ENCODE results near the gene BAZ2A.

BAZ2A gene

DNA sequence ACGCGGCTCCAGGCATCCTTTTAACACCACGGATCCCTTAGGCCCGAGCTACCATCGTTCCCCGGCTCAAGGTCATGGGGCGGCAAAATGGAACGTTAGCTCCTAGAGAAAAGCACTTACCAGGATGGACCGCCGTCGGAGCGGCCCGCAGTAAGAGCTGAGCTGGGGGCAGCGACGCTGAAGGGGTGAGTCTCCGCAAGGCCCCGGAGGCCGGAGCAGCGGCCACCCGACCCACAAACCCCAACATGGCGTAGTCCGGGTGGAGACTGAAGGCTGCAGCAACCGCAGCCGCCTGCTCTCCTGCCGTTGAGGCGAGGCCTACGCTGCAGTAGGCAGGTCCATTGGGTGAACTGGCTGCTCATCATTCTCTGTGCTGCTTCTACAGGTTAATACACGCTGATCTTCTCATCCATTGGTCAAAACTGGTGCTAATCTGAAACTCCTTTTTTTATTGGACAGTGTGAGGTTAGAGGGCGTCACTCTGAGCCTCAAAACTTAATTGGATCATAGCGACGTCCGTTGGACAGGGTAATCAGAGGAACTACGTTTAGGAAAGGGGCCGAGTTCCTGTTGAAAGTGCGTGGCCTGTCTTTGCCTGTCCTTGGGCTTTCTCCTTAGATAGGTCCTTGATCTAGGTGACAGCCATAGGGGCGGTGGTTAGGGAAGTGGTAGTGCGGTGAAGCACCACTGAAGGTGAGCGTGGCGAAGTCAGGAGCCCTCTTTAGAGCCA is 15.8 kb upstream of the BAZ2A start, which contains the start of gene ATP5F1B:
ATP5F1B (minus strand) TSS at position 268 of the 730 bp plus-strand sequence; CDS start at position 247, 21 bp downstream.
- DNase-seq (ENCODE audit: low spot score) = peak; percentile 99
- TF ChIP-seq, protein P1, sequence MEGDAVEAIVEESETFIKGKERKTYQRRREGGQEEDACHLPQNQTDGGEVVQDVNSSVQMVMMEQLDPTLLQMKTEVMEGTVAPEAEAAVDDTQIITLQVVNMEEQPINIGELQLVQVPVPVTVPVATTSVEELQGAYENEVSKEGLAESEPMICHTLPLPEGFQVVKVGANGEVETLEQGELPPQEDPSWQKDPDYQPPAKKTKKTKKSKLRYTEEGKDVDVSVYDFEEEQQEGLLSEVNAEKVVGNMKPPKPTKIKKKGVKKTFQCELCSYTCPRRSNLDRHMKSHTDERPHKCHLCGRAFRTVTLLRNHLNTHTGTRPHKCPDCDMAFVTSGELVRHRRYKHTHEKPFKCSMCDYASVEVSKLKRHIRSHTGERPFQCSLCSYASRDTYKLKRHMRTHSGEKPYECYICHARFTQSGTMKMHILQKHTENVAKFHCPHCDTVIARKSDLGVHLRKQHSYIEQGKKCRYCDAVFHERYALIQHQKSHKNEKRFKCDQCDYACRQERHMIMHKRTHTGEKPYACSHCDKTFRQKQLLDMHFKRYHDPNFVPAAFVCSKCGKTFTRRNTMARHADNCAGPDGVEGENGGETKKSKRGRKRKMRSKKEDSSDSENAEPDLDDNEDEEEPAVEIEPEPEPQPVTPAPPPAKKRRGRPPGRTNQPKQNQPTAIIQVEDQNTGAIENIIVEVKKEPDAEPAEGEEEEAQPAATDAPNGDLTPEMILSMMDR (conservative IDR thresholded peaks at IDR 0.05; ENCODE audit: low read depth) = no peak
- CTCF ChIA-PET = interaction anchor here (0.7 to 1.7 kb wide), 2 partner anchors 10 kb away, joined by 4 to 11 read pairs; no protein-coding TSS in a partner anchor
- peak within 1 kb of the TSS; percentile 88 for H3K27ac ChIP-seq
- POLR2A ChIA-PET (ENCODE audit: low non-redundant PET) = interaction anchor here (0.6 to 0.9 kb wide), 2 partner anchors 9 to 13 kb away, joined by 3 to 8 read pairs; no protein-coding TSS in a partner anchor

DNA sequence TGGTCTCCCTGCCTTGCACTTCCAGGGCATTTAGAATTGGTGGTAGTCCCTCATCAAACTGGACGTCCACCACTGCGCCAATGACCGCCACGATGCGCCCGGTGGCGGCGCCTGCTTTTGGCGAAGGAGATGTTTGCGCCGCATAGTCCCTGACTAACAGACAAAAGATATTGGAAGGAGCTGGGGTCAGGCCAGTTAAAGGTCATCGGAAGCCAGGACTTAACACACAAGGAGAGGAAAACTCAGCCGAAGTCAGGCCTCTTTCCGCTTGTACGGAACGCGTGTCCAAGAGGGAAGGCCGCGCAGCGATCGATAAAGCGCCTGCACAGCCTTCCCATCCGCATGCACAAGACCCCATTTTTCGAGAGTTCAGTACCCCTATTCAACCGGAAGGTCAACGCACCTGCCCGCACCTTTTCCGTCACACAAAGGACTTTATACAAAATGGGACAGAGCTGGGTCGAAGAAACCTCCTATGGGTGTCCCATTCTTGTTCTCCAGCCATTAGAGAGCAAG is 15.1 kb upstream of the BAZ2A start:
- ChIA-PET POLR2A (ENCODE audit: low non-redundant PET) (interaction anchor here (0.6 to 0.9 kb wide), 2 partner anchors 8 to 14 kb away, joined by 3 to 8 read pairs; no protein-coding TSS in a partner anchor), CTCF (interaction anchor here (0.7 kb wide), 1 partner anchor 9 kb away, joined by 4 read pairs; no protein-coding TSS in a partner anchor)

DNA sequence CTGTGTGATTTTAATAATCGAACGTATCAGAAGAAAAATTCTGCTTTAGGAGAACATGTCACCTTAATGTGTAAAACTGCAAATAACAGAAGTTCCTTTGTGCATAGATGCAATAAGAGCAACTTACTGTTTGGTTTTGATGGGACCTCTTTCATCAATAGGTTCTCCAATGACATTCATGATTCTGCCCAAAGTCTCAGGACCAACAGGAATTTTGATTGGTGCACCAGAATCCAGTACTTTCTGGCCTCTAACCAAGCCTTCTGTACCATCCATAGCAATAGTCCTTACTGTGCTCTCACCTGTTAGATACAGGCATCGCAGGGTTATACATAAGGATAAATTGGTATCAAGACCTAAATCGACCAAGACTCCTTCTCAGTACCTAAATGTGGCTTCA is 14.5 kb upstream of the BAZ2A start:
- peak overlapping the region; percentile 88 for H3K27ac ChIP-seq
- ChIA-PET POLR2A (ENCODE audit: low non-redundant PET) (no interaction called here), CTCF (no interaction called here)
- DNase-seq (ENCODE audit: low spot score) = no peak
- TF ChIP-seq, protein P1 (conservative IDR thresholded peaks at IDR 0.05; ENCODE audit: low read depth) = no peak

More for the DNA sequence above, 15.1 kb upstream of the BAZ2A start:
- DNase-seq (ENCODE audit: low spot score) = peak; percentile 3
- TF ChIP-seq, protein P1 (conservative IDR thresholded peaks at IDR 0.05; ENCODE audit: low read depth) = no peak
- peak overlapping the region; percentile 88 for H3K27ac ChIP-seq

DNA sequence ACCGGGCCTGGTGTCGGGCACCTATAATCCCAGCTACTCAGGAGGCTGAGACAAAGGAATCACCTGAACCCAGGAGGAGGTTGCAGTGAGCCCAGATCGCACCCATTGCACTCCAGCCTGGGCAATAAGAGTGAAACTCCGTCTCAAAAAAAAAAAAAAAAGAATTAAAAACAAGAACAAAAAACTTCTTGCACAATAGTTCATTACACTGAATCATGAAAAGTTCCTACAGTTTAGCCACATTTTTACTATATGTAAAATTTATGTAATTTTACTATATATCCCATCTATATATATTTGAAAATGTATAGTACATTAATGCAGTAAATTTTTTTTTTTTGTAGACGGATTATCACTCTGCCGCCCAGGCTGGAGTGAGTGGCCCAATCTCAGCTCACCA is 11.1 kb upstream of the BAZ2A start:
- DNase-seq (ENCODE audit: low spot score) = no peak
- TF ChIP-seq, protein P1 (conservative IDR thresholded peaks at IDR 0.05; ENCODE audit: low read depth) = no peak
- CTCF ChIA-PET = interaction anchor here (0.9 kb wide), 1 partner anchor 11 kb away, joined by 3 read pairs; the partner anchor contains the start of gene BAZ2A
- POLR2A ChIA-PET (ENCODE audit: low non-redundant PET) = no interaction called here
- peak overlapping the region; percentile 53 for H3K27ac ChIP-seq

DNA sequence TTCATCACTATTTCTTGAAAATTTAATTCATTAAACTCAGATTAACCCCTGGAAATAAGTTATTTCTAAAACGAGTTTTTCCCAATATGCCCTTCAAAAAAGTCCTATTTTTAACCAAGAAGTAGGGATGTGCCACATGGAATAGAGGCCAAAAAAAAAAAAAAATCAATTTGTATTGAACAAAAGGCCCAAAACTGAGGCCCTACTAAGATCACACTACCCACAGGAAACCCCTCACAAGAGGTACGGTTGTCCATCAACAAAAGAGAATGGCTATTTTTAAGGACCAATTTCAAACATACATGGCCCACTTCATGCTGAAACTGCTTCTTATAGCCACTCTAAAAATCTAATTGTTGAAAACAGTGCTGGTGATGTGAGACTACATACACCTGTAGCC is 7.5 kb upstream of the BAZ2A start:
- ChIA-PET POLR2A (ENCODE audit: low non-redundant PET) (no interaction called here), CTCF (no interaction called here)
- TF ChIP-seq, protein P1 (conservative IDR thresholded peaks at IDR 0.05; ENCODE audit: low read depth) = no peak
- H3K27ac ChIP-seq = no peak overlapping the region
- no peak for DNase-seq (ENCODE audit: low spot score)

DNA sequence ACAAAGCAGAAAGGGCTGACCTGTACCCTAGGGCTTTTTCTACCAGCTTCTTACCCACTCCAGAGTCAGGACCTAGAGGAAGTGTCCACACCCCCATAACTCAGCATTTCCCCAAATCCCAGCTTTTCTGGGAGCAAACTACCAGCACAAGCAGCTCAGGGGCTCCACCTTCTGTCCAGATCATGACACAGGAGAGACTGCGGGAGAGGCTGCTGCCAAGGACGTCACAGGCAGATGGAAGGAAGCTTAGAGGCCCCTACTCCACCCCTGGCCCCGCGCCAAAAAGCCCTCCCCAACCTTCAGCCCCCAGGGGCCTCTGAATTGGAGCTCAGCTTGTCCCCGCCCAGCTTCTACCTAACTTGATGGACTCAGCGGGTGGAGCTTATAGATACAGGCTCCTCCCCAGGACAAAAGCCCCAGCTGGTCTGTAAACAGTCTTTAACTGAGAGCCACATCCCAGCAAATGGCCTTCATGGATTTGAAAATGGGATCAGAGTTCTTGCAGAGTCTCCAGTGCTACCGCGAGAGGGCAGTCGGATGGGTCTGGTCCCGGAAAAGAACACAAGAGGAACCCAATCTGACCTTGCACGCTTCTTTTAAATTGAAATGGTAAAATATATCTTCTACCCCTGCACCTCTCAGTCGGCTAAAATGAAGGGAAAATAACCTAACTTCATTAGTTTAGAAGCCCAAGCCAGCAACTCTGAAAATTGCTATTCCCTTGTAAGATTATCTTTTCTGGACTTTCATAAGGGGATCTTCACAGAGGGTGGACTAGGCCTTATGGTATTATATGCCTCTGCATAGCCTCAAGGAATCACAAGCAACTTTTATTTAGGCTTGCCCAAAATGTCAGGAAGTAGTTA is 6.8 kb upstream of the BAZ2A start:
- H3K27ac ChIP-seq = peak overlapping the region; percentile 95
- TF ChIP-seq, protein P1 (conservative IDR thresholded peaks at IDR 0.05; ENCODE audit: low read depth) = peak; percentile 88
- POLR2A ChIA-PET (ENCODE audit: low non-redundant PET) = interaction anchor here (1.1 kb wide), 1 partner anchor 9 kb away, joined by 3 read pairs; the partner anchor contains the start of gene ATP5F1B
- peak; percentile 99 for DNase-seq (ENCODE audit: low spot score)
- CTCF ChIA-PET = interaction anchor here (0.5 to 1.6 kb wide), 23 partner anchors 8 to 1068 kb away, joined by 3 to 11 read pairs (median 4); no protein-coding TSS in a partner anchor

Data from RWPE1 (cell line).